IMR-90 (cell line): Measurements from ENCODE around the gene RNF6. TPM values are rescaled to one million over a fixed set of nuclear protein-coding genes. Genes with fewer than 3 reads are reported as not detected.

Experiments
- ATAC-seq: fragments of 200-7000 bp; cut with Tn5 transposase; 2 replicates; pipeline ENCODE4 v1.9.1; 2020; ENCODE audit warnings: low read depth, mild to moderate bottlenecking, moderate library complexity
- BruUV-seq: library from RNA; stranded (reverse); fragments of 400-500 nt; replicated peaks from 2 replicates; lab custom pipeline; 2021; lab: Mats Ljungman, UMichigan
- CTCF ChIA-PET: fragments of 300-600 bp; formaldehyde crosslinking; extraction: SDS; loops from one replicate; lab custom pipeline; 2021; ENCODE audit warnings: antibody characterized with exemption; lab: Yijun Ruan, JAX
- POLR2A ChIA-PET: fragments of 300-600 bp; sonication (Branson Sonifier 250); formaldehyde crosslinking; loops from one replicate; lab custom pipeline; 2022; ENCODE audit warnings: antibody characterized with exemption; ENCODE audit not compliant: unreplicated experiment; lab: Charles Lee
- DNase-seq: peaks from one replicate; pipeline ENCODE4 v3.0.0; 2013
- H2AFZ ChIP-seq: replicated peaks from 2 replicates; pipeline ENCODE3; 2013; ENCODE audit warnings: low read length, mild to moderate bottlenecking; ENCODE audit not compliant: poor library complexity
- H2AK5ac ChIP-seq: 2 replicates; pipeline ENCODE4 v1.6.1; 2013; ENCODE audit warnings: low read depth, low read length, inconsistent platforms
- H2AK9ac ChIP-seq: replicated peaks from 2 replicates; pipeline ENCODE3; 2013; ENCODE audit warnings: mild to moderate bottlenecking, low read depth, low read length, moderate library complexity; ENCODE audit not compliant: poor library complexity
- H2BK120ac ChIP-seq: 2 replicates; pipeline ENCODE4 v1.6.1; 2013; ENCODE audit warnings: low read depth, low read length, inconsistent platforms
- H2BK15ac ChIP-seq: 3 replicates; pipeline ENCODE4 v1.6.1; 2013; ENCODE audit warnings: low read depth, low read length, inconsistent platforms
- H2BK20ac ChIP-seq: 2 replicates; pipeline ENCODE4 v1.6.1; 2013; ENCODE audit warnings: low read depth, mild to moderate bottlenecking, inconsistent platforms, low read length, moderate library complexity
- H2BK5ac ChIP-seq: 2 replicates; pipeline ENCODE4 v1.6.1; 2013; ENCODE audit warnings: mild to moderate bottlenecking, low read depth, low read length, inconsistent platforms; ENCODE audit not compliant: poor library complexity, severe bottlenecking
- H3K14ac ChIP-seq: replicated peaks from 2 replicates; pipeline ENCODE4 v1.6.1; 2013; ENCODE audit warnings: low read depth, low read length, inconsistent platforms
- H3K18ac ChIP-seq: 2 replicates; pipeline ENCODE4 v1.6.1; 2013; ENCODE audit warnings: low read depth, low read length, control low read depth
- H3K23ac ChIP-seq: 2 replicates; pipeline ENCODE4 v1.6.1; 2013; ENCODE audit warnings: low read depth, low read length, inconsistent platforms
- H3K27ac ChIP-seq: 2 replicates; pipeline ENCODE4 v1.5.1; 2013; ENCODE audit warnings: mild to moderate bottlenecking, control low read depth, low read length; ENCODE audit not compliant: insufficient read depth
- H3K27me3 ChIP-seq: 2 replicates; pipeline ENCODE4 v1.6.1; 2013; ENCODE audit warnings: low read length; ENCODE audit not compliant: control insufficient read depth, insufficient read depth
- H3K36me3 ChIP-seq: 2 replicates; pipeline ENCODE4 v1.6.1; 2013; ENCODE audit warnings: low read length, mixed read lengths; ENCODE audit not compliant: control insufficient read depth, insufficient read depth
- H3K4ac ChIP-seq: 2 replicates; pipeline ENCODE4 v1.6.1; 2013; ENCODE audit warnings: low read depth, low read length, inconsistent platforms
- H3K4me1 ChIP-seq: 2 replicates; pipeline ENCODE4 v1.6.1; 2013; ENCODE audit warnings: low read length, mixed read lengths; ENCODE audit not compliant: control insufficient read depth, insufficient read depth
- H3K4me2 ChIP-seq: 2 replicates; pipeline ENCODE4 v1.6.1; 2013; ENCODE audit warnings: low read depth, mild to moderate bottlenecking, control low read depth, low read length, moderate library complexity
- H3K4me3 ChIP-seq: 2 replicates; pipeline ENCODE4 v1.5.1; 2013; ENCODE audit warnings: low read depth, mild to moderate bottlenecking, control low read depth, low read length, moderate library complexity; ENCODE audit not compliant: insufficient read depth
- H3K56ac ChIP-seq: 2 replicates; pipeline ENCODE4 v1.6.1; 2013; ENCODE audit warnings: low read length, inconsistent platforms; ENCODE audit not compliant: insufficient read depth; ENCODE audit errors: extremely low read depth
- H3K79me1 ChIP-seq, 2 experiments: 2 replicates each; pipeline ENCODE4 v1.6.1; 2013; ENCODE audit warnings: low read length in 2 of 2, inconsistent platforms in 1 of 2, low read depth in 1 of 2
- H3K9ac ChIP-seq: 2 replicates; pipeline ENCODE4 v1.6.1; 2013; ENCODE audit warnings: low read depth, low read length, control low read depth
- H3K9me1 ChIP-seq: 2 replicates; pipeline ENCODE4 v1.6.1; 2013; ENCODE audit warnings: low read length, inconsistent platforms; ENCODE audit not compliant: insufficient read depth
- H3K9me3 ChIP-seq: 2 replicates; pipeline ENCODE4 v1.6.1; 2013; ENCODE audit warnings: low read length; ENCODE audit not compliant: control insufficient read depth, insufficient read depth
- H4K20me1 ChIP-seq: 2 replicates; pipeline ENCODE4 v1.6.1; 2013; ENCODE audit warnings: low read length, inconsistent platforms; ENCODE audit not compliant: insufficient read depth
- H4K5ac ChIP-seq: 2 replicates; pipeline ENCODE4 v1.6.1; 2013; ENCODE audit warnings: mild to moderate bottlenecking, low read depth, low read length, control low read depth
- H4K8ac ChIP-seq, 2 experiments: 2 replicates each; pipeline ENCODE4 v1.6.1; 2013; ENCODE audit warnings: low read depth in 2 of 2, low read length in 2 of 2, control low read depth in 1 of 2, inconsistent platforms in 1 of 2
- H4K91ac ChIP-seq: 2 replicates; pipeline ENCODE4 v1.6.1; 2013; ENCODE audit warnings: low read depth, low read length, inconsistent platforms; ENCODE audit not compliant: insufficient read depth
- CEBPB ChIP-seq: IDR thresholded peaks from 2 replicates; pipeline ENCODE4 v1.6.1; 2012; ENCODE audit warnings: low read depth, low read length, improper control_type of control experiment
- MAFK ChIP-seq: IDR thresholded peaks from 2 replicates; pipeline ENCODE4 v1.6.1; 2012; ENCODE audit warnings: low read depth, low read length, improper control_type of control experiment
- MAZ ChIP-seq: IDR thresholded peaks from 2 replicates; pipeline ENCODE4 v1.6.1; 2012; ENCODE audit warnings: low read depth, mild to moderate bottlenecking, low read length, improper control_type of control experiment, moderate library complexity, borderline replicate concordance
- RAD21 ChIP-seq: IDR thresholded peaks from 2 replicates; pipeline ENCODE4 v1.6.1; 2012; ENCODE audit warnings: low read length, improper control_type of control experiment
- WGBS, 2 experiments: methylation state at CpG; one replicate each; pipeline versions ENCODE4 v1.1.5 to v1.1.7; 2013; ENCODE audit warnings: missing lambda C conversion rate in 2 of 2; ENCODE audit not compliant: insufficient read length in 1 of 2; ENCODE audit errors: extremely low coverage in 2 of 2; 5-methylcytosine and 5-hydroxymethylcytosine counted together
- dilution Hi-C: fragments of 300-500 bp; cut with HindIII; formaldehyde crosslinking; loops from one replicate; pipeline ENCODE4 v1.14.3; 2018; ENCODE audit warnings: low sequenced_read_pairs; ENCODE audit not compliant: unreplicated experiment
- in situ Hi-C: fragments of 300-500 bp; cut with MboI; formaldehyde crosslinking; loops from 3 replicates; pipeline ENCODE4 v1.14.3; 2019; ENCODE audit warnings: low sequenced_read_pairs, inconsistent platforms, mixed read lengths
- intact Hi-C: fragments of 100-400 bp; cut with micrococcal nuclease; formaldehyde crosslinking; loops from 2 replicates; pipeline ENCODE4 v1.10.0; 2022
- polyA plus RNA-seq, 3 experiments: library from polyadenylated mRNA; depleted of rRNA; stranded (reverse); fragments of >200 nt; gene quantifications; 2 replicates each; pipeline ENCODE4 v1.2.3, GENCODE V29; 2012; ENCODE audit warnings: low replicate concordance in 1 of 3
- total RNA-seq: library from RNA; depleted of rRNA; stranded (reverse); fragments of >200 nt; gene quantifications from 2 replicates; pipeline ENCODE4 v1.2.3, GENCODE V29; 2012
- TF ChIP-seq, protein P1 (sequence below): conservative IDR thresholded peaks from 2 replicates; pipeline ENCODE4 v1.5.1; 2012; ENCODE audit warnings: mild to moderate bottlenecking, low read depth, low read length, improper control_type of control experiment

The RNF6 gene
- total and polyA plus RNA-seq, 2 of the 4 experiments (the other 2 are of a cell fraction) = 22.9 to 33.3 TPM

DNA sequence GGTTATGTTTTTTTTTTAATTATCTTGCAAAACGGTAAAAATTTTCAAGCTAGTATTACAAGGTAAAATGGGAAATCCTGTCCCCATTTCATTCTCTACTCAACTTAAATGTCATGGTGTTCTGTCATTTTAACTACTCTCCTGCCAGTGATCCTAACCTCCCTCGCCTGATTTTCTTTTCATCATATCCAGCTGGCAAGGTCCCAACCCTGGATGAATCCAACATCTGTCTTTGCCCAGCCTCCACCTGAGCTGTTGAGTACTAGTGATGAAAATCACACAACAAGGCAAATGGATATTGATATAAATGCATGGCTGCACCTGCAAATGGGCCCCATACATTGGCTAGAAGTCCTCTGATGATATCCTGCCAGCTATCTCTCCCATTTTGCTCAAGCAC, 24.9 kb upstream of the RNF6 start:
- 0 out of 2 replicates have a peak, but pooled peaks cover 2% of the 10 kb centered on the region for H3K4me1 ChIP-seq
- no peak overlapping the region for H3K23ac ChIP-seq
- H3K9me1 ChIP-seq = no peaks in the 10 kb centered on the region
- no peak overlapping the region for H2BK15ac ChIP-seq
- no peak overlapping the region for H4K8ac ChIP-seq
- no peak for TF ChIP-seq CEBPB
- TF ChIP-seq MAFK = no peak
- TF ChIP-seq, protein P1, sequence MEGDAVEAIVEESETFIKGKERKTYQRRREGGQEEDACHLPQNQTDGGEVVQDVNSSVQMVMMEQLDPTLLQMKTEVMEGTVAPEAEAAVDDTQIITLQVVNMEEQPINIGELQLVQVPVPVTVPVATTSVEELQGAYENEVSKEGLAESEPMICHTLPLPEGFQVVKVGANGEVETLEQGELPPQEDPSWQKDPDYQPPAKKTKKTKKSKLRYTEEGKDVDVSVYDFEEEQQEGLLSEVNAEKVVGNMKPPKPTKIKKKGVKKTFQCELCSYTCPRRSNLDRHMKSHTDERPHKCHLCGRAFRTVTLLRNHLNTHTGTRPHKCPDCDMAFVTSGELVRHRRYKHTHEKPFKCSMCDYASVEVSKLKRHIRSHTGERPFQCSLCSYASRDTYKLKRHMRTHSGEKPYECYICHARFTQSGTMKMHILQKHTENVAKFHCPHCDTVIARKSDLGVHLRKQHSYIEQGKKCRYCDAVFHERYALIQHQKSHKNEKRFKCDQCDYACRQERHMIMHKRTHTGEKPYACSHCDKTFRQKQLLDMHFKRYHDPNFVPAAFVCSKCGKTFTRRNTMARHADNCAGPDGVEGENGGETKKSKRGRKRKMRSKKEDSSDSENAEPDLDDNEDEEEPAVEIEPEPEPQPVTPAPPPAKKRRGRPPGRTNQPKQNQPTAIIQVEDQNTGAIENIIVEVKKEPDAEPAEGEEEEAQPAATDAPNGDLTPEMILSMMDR = no peak
- TF ChIP-seq MAZ = no peak
- no peak for TF ChIP-seq RAD21
- intact Hi-C loops (no loop called here), in situ Hi-C loops (no loop called here), dilution Hi-C loops (no loop called here)
- no peaks in the 10 kb centered on the region for H4K20me1 ChIP-seq
- no peak overlapping the region for H3K4ac ChIP-seq
- H3K4me2 ChIP-seq = no peak overlapping the region
- WGBS, 2 experiments = no CpG with 5 or more reads among the region's 2 CpGs
- no peak overlapping the region for H2BK5ac ChIP-seq
- H3K18ac ChIP-seq = no peak overlapping the region
- DNase-seq = no peak
- H3K9ac ChIP-seq = no peak overlapping the region
- no peak overlapping the region for H3K4me3 ChIP-seq
- no peak overlapping the region for H2BK120ac ChIP-seq
- H3K56ac ChIP-seq = no peak overlapping the region
- no peak overlapping the region for H4K91ac ChIP-seq
- peaks cover 3% of the 10 kb centered on the region; the same call in 1 of the 2 replicates for H3K9me3 ChIP-seq
- H2BK20ac ChIP-seq = no peak overlapping the region
- H2AK9ac ChIP-seq = no peak overlapping the region
- H2AK5ac ChIP-seq = no peak overlapping the region
- no TSS peak for BruUV-seq
- POLR2A ChIA-PET = no interaction called here
- ATAC-seq = no peak
- peaks cover 2% of the 10 kb centered on the region; the same call in 1 of the 2 replicates for H3K27me3 ChIP-seq
- H2AFZ ChIP-seq = no peak overlapping the region
- no peak overlapping the region for H3K27ac ChIP-seq
- H3K36me3 ChIP-seq = no peaks in the 10 kb centered on the region
- no peak overlapping the region for H4K5ac ChIP-seq
- no peak overlapping the region for H3K14ac ChIP-seq
- H3K79me1 ChIP-seq = no peaks in the 10 kb centered on the region
- CTCF ChIA-PET = no interaction called here
